HEK293 (cell line): Measurements from ENCODE around the gene STX10.

Source experiments
- CTCF ChIA-PET: fragments of 350-600 bp; formaldehyde crosslinking; extraction: SDS; loops from one replicate; lab custom pipeline; 2021; ENCODE audit warnings: antibody characterized with exemption; lab: Yijun Ruan, JAX
- POLR2A ChIA-PET: fragments of 300-600 bp; formaldehyde crosslinking; extraction: SDS; loops from one replicate; lab custom pipeline; 2020; ENCODE audit warnings: antibody characterized with exemption, inconsistent platforms; lab: Yijun Ruan, JAX
- H3K27ac ChIP-seq: fragments of 200-500 bp; sonication (Bioruptor generic); 2 replicates; pipeline ENCODE4 v1.5.1; 2014; ENCODE audit warnings: low read depth, low read length, control low read depth, inconsistent platforms; ENCODE audit errors: extremely low read depth
- H3K36me3 ChIP-seq, 2 experiments: fragments of 200-500 bp in 1 of 2; sonication (Bioruptor generic) in 1 of 2; 1 replicate in 1 of 2; 2 replicates in 1 of 2; pipeline ENCODE4 v1.5.1; 2014 to 2017; ENCODE audit warnings: inconsistent platforms in 2 of 2, low read length in 2 of 2; ENCODE audit not compliant: control insufficient read depth in 2 of 2, insufficient read depth in 1 of 2
- H3K4me1 ChIP-seq: fragments of 200-500 bp; sonication (Bioruptor generic); 2 replicates; pipeline ENCODE4 v1.5.1; 2014; ENCODE audit warnings: mild to moderate bottlenecking, low read length, inconsistent platforms; ENCODE audit not compliant: control insufficient read depth, insufficient read depth
- H3K4me3 ChIP-seq: 2 replicates; pipeline ENCODE4 v1.5.1; 2011; ENCODE audit warnings: low read depth, mild to moderate bottlenecking, control low read depth, low read length, moderate library complexity
- H3K9me3 ChIP-seq: fragments of 200-500 bp; sonication (Bioruptor generic); 2 replicates; pipeline ENCODE4 v1.5.1; 2014; ENCODE audit warnings: low read depth, low read length, inconsistent platforms; ENCODE audit not compliant: control insufficient read depth, insufficient read depth
- BCL6B ChIP-seq: fragments of 450-650 bp; formaldehyde crosslinking; IDR thresholded peaks from 2 replicates; pipeline ENCODE4 v1.5.1; 2017; ENCODE audit warnings: missing biosample characterization, missing genetic modification characterization
- KLF1 ChIP-seq: fragments of 450-650 bp; formaldehyde crosslinking; IDR thresholded peaks from 2 replicates; pipeline ENCODE4 v1.5.1; 2016; ENCODE audit warnings: missing biosample characterization, missing genetic modification characterization
- MZF1 ChIP-seq: fragments of 450-650 bp; formaldehyde crosslinking; IDR thresholded peaks from 2 replicates; pipeline ENCODE4 v1.5.1; 2017; ENCODE audit warnings: missing biosample characterization, missing genetic modification characterization, borderline replicate concordance
- SP3 ChIP-seq: fragments of 450-650 bp; formaldehyde crosslinking; IDR thresholded peaks from 2 replicates; pipeline ENCODE4 v1.5.1; 2016; ENCODE audit warnings: missing biosample characterization, missing genetic modification characterization
- SP7 ChIP-seq: fragments of 450-650 bp; formaldehyde crosslinking; IDR thresholded peaks from 2 replicates; pipeline ENCODE4 v1.5.1; 2016; ENCODE audit warnings: missing biosample characterization, missing genetic modification characterization
- ZBTB6 ChIP-seq: fragments of 450-650 bp; formaldehyde crosslinking; IDR thresholded peaks from 2 replicates; pipeline ENCODE4 v1.5.1; 2017; ENCODE audit warnings: missing biosample characterization, missing genetic modification characterization
- ZBTB8A ChIP-seq: fragments of 450-650 bp; formaldehyde crosslinking; IDR thresholded peaks from 2 replicates; pipeline ENCODE4 v1.5.1; 2016; ENCODE audit warnings: missing biosample characterization, missing genetic modification characterization
- ZFHX2 ChIP-seq: fragments of 450-650 bp; formaldehyde crosslinking; conservative IDR thresholded peaks from 2 replicates; pipeline ENCODE4 v1.5.1; 2016; ENCODE audit warnings: missing biosample characterization, missing genetic modification characterization
- ZIC2 ChIP-seq: fragments of 450-650 bp; formaldehyde crosslinking; IDR thresholded peaks from 2 replicates; pipeline ENCODE4 v1.5.1; 2016; ENCODE audit warnings: missing biosample characterization, missing genetic modification characterization
- ZNF169 ChIP-seq: fragments of 450-650 bp; formaldehyde crosslinking; IDR thresholded peaks from 2 replicates; pipeline ENCODE4 v1.5.1; 2016; ENCODE audit warnings: missing biosample characterization, missing genetic modification characterization
- ZNF26 ChIP-seq: fragments of 450-650 bp; formaldehyde crosslinking; IDR thresholded peaks from 2 replicates; pipeline ENCODE4 v1.5.1; 2016; ENCODE audit warnings: missing biosample characterization, missing genetic modification characterization
- ZNF335 ChIP-seq: fragments of 450-650 bp; formaldehyde crosslinking; conservative IDR thresholded peaks from 2 replicates; pipeline ENCODE4 v1.5.1; 2016; ENCODE audit warnings: missing biosample characterization, missing genetic modification characterization
- ZNF341 ChIP-seq: fragments of 450-650 bp; formaldehyde crosslinking; IDR thresholded peaks from 2 replicates; pipeline ENCODE4; 2016; ENCODE audit warnings: low read depth, missing biosample characterization, missing genetic modification characterization
- ZNF354C ChIP-seq: fragments of 450-650 bp; formaldehyde crosslinking; IDR thresholded peaks from 2 replicates; pipeline ENCODE4 v1.5.1; 2016; ENCODE audit warnings: missing biosample characterization, missing genetic modification characterization, low read depth, borderline replicate concordance
- ZNF501 ChIP-seq: fragments of 450-650 bp; formaldehyde crosslinking; IDR thresholded peaks from 2 replicates; pipeline ENCODE4 v1.5.1; 2016; ENCODE audit warnings: missing biosample characterization, missing genetic modification characterization
- ZNF558 ChIP-seq: fragments of 450-650 bp; formaldehyde crosslinking; IDR thresholded peaks from 2 replicates; pipeline ENCODE4 v1.5.1; 2016; ENCODE audit warnings: missing biosample characterization, missing genetic modification characterization
- ZNF600 ChIP-seq: fragments of 450-650 bp; formaldehyde crosslinking; IDR thresholded peaks from 2 replicates; pipeline ENCODE4 v1.5.1; 2016; ENCODE audit warnings: missing biosample characterization, missing genetic modification characterization
- ZNF629 ChIP-seq: fragments of 450-650 bp; formaldehyde crosslinking; IDR thresholded peaks from 2 replicates; pipeline ENCODE4 v1.5.1; 2017; ENCODE audit warnings: missing biosample characterization, missing genetic modification characterization
- ZNF76 ChIP-seq: fragments of 450-650 bp; formaldehyde crosslinking; IDR thresholded peaks from 2 replicates; pipeline ENCODE4; 2016; ENCODE audit warnings: low read depth, missing biosample characterization, missing genetic modification characterization, borderline replicate concordance
- TF ChIP-seq, protein P1 (sequence below): fragments of 450-650 bp; formaldehyde crosslinking; IDR thresholded peaks from 2 replicates; pipeline ENCODE4 v1.5.1; 2016; ENCODE audit warnings: missing biosample characterization, missing genetic modification characterization
- TF ChIP-seq, protein P2 (sequence below): fragments of 450-650 bp; formaldehyde crosslinking; IDR thresholded peaks from 2 replicates; pipeline ENCODE4 v1.5.1; 2016; ENCODE audit warnings: missing biosample characterization, missing genetic modification characterization
- TF ChIP-seq, protein P3 (sequence below): fragments of 450-650 bp; formaldehyde crosslinking; IDR thresholded peaks from 2 replicates; pipeline ENCODE4 v1.5.1; 2017; ENCODE audit warnings: missing biosample characterization, missing genetic modification characterization

STX10 gene

GRCh38 chr19:13163609-13164342, 13.6 kb upstream of the STX10 start (continued):
- no peak for TF ChIP-seq ZNF558 (tag by site-specific recombination)
- TF ChIP-seq ZNF26 = no peak

DNA sequence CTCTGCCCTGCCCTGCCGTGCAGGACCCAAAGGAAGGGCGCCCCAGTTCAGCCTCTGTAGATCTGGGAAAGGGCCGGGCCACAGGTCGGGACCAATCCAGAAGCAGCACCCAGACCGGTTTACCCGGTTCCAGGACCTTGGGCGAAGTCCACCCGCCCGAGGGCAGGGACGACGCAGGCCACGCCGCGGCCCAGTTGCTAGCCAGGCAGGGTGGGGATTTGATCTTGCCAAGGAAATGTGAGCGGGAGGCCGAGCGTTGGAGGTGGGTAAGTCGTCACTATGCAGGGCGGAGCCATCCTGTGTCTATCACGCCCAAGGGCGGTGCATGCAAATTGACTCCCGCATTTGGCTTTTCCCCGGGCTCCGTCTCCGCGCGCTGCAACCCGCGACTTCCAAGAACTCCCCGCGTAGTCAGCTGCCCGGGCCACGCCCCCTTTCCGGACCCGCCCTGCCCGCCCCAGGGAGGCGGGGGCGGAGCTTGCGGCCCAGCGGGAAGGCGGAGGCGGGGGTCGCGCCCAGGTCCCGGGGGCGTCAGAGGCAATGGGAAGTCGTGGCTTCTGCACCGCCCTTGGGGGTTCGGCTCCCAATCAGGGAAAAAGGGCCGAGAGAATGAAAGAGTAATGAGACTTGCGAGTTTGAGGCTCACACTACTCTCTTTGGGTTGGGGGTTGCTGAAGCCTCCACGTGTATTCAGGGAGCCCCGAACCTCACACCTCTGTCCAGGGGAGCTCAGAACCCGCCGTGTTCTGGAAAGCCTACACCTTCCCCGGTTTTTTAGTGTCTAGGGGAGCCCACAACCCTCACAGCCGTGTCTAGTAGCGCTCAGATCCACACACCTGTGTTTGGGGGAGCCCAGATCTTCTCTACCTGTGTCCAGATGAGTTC, 12.8 kb upstream of the STX10 start:
- POLR2A ChIA-PET = interaction anchor here (0.6 to 6.3 kb wide), 8 partner anchors 8 to 180 kb away, joined by 3 to 89 read pairs (median 3); no protein-coding TSS in a partner anchor
- TF ChIP-seq BCL6B (tag by site-specific recombination) (peak; percentile 83), KLF1 (tag by site-specific recombination) (peak; percentile 97), ZNF501 (peak; percentile 20; the same call in 1 of the 2 replicates), ZFHX2 (tag by site-specific recombination) (peak; percentile 98), ZNF169 (no peak), ZNF335 (tag by site-specific recombination) (peak; percentile 98), ZIC2 (tag by site-specific recombination) (peak; percentile 84), ZNF629 (tag by site-specific recombination) (peak; percentile 85), ZNF600 (peak; percentile 96), ZBTB8A (peak; percentile 34; the same call in 1 of the 2 replicates), ZNF341 (tag by site-specific recombination) (peak; percentile 93), ZNF76 (tag by site-specific recombination) (peak; percentile 5; the same call in 1 of the 2 replicates), ZBTB6 (no peak), SP7 (peak; percentile 57; the same call in 1 of the 2 replicates), SP3 (tag by site-specific recombination) (peak; percentile 99), ZNF354C (no peak), MZF1 (peak; percentile 96)
- TF ChIP-seq, protein P1, sequence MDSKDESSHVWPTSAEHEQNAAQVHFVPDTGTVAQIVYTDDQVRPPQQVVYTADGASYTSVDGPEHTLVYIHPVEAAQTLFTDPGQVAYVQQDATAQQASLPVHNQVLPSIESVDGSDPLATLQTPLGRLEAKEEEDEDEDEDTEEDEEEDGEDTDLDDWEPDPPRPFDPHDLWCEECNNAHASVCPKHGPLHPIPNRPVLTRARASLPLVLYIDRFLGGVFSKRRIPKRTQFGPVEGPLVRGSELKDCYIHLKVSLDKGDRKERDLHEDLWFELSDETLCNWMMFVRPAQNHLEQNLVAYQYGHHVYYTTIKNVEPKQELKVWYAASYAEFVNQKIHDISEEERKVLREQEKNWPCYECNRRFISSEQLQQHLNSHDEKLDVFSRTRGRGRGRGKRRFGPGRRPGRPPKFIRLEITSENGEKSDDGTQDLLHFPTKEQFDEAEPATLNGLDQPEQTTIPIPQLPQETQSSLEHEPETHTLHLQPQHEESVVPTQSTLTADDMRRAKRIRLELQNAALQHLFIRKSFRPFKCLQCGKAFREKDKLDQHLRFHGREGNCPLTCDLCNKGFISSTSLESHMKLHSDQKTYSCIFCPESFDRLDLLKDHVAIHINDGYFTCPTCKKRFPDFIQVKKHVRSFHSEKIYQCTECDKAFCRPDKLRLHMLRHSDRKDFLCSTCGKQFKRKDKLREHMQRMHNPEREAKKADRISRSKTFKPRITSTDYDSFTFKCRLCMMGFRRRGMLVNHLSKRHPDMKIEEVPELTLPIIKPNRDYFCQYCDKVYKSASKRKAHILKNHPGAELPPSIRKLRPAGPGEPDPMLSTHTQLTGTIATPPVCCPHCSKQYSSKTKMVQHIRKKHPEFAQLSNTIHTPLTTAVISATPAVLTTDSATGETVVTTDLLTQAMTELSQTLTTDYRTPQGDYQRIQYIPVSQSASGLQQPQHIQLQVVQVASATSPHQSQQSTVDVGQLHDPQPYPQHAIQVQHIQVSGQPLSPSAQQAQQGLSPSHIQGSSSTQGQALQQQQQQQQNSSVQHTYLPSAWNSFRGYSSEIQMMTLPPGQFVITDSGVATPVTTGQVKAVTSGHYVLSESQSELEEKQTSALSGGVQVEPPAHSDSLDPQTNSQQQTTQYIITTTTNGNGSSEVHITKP (tag by site-specific recombination) = peak; percentile 59
- TF ChIP-seq, protein P2, sequence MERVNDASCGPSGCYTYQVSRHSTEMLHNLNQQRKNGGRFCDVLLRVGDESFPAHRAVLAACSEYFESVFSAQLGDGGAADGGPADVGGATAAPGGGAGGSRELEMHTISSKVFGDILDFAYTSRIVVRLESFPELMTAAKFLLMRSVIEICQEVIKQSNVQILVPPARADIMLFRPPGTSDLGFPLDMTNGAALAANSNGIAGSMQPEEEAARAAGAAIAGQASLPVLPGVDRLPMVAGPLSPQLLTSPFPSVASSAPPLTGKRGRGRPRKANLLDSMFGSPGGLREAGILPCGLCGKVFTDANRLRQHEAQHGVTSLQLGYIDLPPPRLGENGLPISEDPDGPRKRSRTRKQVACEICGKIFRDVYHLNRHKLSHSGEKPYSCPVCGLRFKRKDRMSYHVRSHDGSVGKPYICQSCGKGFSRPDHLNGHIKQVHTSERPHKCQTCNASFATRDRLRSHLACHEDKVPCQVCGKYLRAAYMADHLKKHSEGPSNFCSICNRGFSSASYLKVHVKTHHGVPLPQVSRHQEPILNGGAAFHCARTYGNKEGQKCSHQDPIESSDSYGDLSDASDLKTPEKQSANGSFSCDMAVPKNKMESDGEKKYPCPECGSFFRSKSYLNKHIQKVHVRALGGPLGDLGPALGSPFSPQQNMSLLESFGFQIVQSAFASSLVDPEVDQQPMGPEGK = peak; percentile 97
- TF ChIP-seq, protein P3, sequence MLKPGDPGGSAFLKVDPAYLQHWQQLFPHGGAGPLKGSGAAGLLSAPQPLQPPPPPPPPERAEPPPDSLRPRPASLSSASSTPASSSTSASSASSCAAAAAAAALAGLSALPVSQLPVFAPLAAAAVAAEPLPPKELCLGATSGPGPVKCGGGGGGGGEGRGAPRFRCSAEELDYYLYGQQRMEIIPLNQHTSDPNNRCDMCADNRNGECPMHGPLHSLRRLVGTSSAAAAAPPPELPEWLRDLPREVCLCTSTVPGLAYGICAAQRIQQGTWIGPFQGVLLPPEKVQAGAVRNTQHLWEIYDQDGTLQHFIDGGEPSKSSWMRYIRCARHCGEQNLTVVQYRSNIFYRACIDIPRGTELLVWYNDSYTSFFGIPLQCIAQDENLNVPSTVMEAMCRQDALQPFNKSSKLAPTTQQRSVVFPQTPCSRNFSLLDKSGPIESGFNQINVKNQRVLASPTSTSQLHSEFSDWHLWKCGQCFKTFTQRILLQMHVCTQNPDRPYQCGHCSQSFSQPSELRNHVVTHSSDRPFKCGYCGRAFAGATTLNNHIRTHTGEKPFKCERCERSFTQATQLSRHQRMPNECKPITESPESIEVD = no peak

More for the DNA sequence above, 12.8 kb upstream of the STX10 start:
- Histone ChIP-seq H3K4me1 (peaks cover 17% of the 10 kb centered on the region), H3K9me3 (no peaks in the 10 kb centered on the region), H3K36me3 (no peaks in the 10 kb centered on the region), H3K4me3 (peak overlapping the region; percentile 20), H3K27ac (peak overlapping the region; percentile 72)
- CTCF ChIA-PET = interaction anchor here (1.0 to 1.7 kb wide), 3 partner anchors 29 to 69 kb away, joined by 3 to 7 read pairs (median 5); no protein-coding TSS in a partner anchor
